ENCODE data around the gene NTMT2.
"Not testable (repeated sequence)": the region's sequence is repeated elsewhere in the genome, so short reads cannot be mapped to it uniquely, and the experiment has no call there.

Gene NTMT2

GRCh38 chr1:170156594-170156993 lies 10.8 kb downstream of the NTMT2 start:
- DNase-seq (ENCODE audit: extremely low read depth in 1 of 2, low read depth in 1 of 2), result no peak

DNA sequence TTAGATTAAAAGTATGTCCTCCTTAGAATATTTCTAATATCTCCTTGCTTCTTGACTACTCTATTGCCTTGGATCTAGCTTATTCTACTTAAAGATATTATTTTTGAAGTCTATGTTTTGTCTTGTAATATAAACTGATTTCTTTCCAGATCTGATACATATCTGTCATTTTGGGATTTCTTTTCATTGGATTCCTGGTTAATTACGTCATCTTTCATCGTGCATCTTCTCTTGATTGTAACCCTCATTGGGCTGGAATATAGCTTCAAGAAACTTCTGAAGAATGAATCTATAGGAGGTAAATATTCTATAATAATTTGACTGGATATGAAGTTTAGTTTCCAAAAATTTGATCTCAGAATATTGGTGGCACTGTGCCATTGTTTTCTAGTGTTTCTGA lies 12.1 kb downstream of the NTMT2 start:
- DNase-seq (ENCODE audit: extremely low read depth in 1 of 2, low read depth in 1 of 2), result no peak

DNA sequence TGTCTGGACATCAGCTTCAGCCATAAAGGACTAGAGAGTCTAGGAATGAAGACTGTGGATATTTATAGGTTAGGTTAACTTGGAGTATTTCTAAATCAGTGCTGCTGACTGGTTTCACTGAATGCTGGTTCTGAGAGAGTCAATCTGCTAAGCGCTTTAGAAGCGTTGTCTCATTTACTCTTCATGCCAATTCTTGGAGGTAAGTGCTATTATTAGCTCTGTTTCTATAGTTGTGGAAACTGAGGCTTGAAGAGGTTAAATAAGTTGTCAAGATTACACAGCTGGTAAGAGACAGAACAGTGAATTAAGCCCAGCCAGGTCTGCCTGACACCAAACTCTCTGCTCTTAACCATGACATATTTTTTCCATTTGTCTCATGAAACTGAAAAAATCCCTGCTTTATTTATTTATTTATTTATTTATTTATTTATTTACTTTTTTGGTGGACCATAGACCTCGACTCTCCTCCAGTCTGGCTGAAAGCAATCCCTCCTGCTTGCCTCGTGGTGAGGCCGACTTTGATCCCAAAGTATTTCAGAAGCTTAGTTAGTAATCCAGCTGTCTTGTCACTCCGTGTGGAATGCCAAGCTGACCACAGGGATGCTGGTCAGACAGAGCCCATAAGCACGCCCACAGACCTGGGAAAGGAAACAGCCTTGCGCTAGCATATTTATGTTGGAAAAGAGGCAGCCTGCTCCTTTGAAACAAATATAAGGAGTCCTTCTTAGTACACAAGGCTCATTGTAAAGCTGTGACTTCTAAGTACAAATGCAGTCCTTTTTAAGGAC lies 16.9 kb downstream of the NTMT2 start:
- DNase-seq (ENCODE audit: extremely low read depth in 1 of 2, low read depth in 1 of 2), result no peak

GRCh38 chr1:170164103-170164763 lies 18.5 kb downstream of the NTMT2 start:
- no peak for DNase-seq (ENCODE audit: extremely low read depth in 1 of 2, low read depth in 1 of 2)

GRCh38 chr1:170166518-170167180 lies 20.9 kb downstream of the NTMT2 start:
- no peak for DNase-seq (ENCODE audit: extremely low read depth in 1 of 2, low read depth in 1 of 2)

- DNase-seq (ENCODE audit: extremely low read depth in 1 of 2, low read depth in 1 of 2), result no peak
Observed at GRCh38 chr1:170168265-170168664, 22.5 kb downstream of the NTMT2 start.

DNA sequence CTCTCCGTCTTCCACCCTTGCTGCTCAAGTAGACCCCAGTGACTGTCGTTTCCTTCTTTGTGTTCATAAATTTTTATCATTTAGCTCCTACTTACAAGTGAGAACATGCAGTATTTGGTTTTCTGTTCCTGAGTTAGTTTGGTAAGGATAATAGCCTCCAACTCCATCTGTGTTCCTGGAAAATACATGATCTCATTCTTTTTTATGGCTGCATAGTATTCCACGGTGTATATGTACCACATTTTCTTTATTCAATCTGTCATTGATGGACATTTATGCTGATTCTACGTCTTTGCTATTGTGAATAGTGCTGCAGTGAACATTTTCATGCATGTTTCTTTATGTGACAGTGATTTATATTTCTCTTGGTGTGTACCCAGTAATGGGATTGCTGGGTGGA lies 24.8 kb downstream of the NTMT2 start:
- DNase-seq (ENCODE audit: extremely low read depth in 1 of 2, low read depth in 1 of 2), result not testable (repeated sequence)

DNA sequence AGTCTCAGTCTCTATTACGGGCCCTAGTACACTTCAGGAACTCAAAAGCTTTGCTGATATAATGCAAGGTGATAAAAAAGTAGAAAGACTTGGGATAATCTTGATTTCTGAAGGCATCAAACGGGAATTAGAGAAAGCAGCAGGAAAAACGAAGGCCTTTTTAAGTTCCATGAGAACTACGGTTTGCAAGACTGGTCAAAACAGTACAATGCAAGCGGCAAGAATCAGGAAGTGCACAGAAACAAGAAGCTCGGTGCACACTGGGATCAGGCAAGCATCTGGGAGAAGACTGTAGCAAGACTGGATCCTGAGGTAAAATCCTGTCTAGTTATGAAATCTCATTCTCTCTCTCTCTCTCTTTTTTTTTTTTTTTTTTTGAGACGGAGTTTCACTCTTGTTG lies 28.6 kb downstream of the NTMT2 start:
- no peak for DNase-seq (ENCODE audit: extremely low read depth in 1 of 2, low read depth in 1 of 2)

GRCh38 chr1:170175041-170175440 lies 29.3 kb downstream of the NTMT2 start:
- no peak for DNase-seq (ENCODE audit: extremely low read depth in 1 of 2, low read depth in 1 of 2)

DNA sequence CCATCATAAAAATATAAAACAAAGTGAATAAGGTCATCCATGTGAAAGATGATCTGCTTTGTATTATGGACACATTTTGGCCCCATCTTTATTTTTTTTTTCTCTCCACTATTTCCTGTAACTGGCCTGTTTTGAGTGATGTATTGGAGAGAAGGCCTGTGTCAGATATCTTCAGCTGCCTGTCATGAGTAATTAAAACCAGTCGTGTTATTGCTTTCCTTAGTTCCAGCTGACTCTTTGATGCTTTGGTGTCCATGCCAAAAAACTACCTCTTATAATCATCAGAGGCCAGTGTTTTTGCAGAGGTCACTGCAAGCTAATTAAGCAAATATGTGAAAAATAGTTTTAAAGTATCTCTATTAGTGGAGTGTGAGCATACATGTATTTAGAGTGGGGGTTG lies 29.7 kb downstream of the NTMT2 start:
- no peak for DNase-seq (ENCODE audit: extremely low read depth in 1 of 2, low read depth in 1 of 2)

- no peak for DNase-seq (ENCODE audit: extremely low read depth in 1 of 2, low read depth in 1 of 2)
Observed at GRCh38 chr1:170176772-170177171, 31.0 kb downstream of the NTMT2 start.

DNA sequence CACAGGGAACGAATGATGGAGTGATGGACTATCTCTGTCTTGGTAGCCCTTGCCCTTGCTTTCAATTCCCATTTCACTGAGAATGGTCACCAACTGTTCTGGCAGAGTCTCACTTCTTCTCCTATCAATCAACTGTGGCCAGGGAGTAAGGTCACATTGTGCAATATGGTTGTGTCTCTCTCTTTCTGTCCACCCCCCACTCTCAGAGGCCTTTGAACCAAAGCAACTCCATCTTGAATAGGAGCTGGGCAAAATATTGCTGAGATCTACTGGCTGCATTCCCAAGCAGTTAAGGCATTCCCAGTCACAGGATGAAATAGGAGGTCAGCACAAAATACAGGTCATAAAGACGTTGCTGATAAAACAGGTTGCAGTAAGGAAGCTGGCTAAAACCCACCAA lies 36.7 kb downstream of the NTMT2 start:
- DNase-seq (ENCODE audit: extremely low read depth in 1 of 2, low read depth in 1 of 2), result no peak

- DNase-seq (ENCODE audit: extremely low read depth in 1 of 2, low read depth in 1 of 2), result no peak
Observed at GRCh38 chr1:170192546-170192945, 46.8 kb downstream of the NTMT2 start.

- no peak for DNase-seq (ENCODE audit: extremely low read depth in 1 of 2, low read depth in 1 of 2)
Observed at GRCh38 chr1:170194451-170194850, 48.7 kb downstream of the NTMT2 start.

DNA sequence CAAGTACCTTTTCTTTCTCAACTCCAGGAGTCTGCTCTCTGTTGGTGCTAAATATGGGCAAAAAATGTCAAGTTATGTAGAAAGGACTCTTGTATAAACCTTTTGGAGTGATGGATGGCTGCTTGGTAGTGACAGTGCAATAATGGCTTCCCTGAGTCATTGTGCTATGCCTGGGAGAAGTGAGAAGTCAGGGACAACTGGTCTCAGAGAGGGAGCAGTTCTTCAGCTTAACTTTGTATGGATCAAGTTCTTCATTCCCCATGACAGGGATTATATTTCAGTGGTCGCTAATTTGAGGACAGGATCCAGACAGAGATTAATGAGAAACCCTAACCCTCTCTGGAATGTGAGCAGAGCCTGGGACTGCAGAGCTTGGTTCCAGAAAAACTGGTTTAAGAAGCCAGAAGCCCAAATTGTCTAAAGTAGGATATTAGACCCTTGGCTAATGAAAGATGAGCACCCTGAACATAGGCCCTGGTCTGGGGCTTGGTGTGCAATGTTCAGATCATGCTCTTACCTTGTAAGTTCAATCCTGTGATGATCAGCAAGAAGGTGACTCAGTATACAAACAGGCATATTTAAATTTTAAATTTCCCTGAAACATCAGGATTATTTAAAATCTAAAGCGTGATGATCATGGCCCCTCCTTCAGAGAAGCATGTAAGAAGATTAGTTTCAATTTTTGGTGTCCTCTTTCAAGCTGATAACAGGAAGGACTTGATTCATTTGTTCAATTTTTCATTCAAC lies 50.9 kb downstream of the NTMT2 start:
- DNase-seq (ENCODE audit: extremely low read depth in 1 of 2, low read depth in 1 of 2), result no peak

DNA sequence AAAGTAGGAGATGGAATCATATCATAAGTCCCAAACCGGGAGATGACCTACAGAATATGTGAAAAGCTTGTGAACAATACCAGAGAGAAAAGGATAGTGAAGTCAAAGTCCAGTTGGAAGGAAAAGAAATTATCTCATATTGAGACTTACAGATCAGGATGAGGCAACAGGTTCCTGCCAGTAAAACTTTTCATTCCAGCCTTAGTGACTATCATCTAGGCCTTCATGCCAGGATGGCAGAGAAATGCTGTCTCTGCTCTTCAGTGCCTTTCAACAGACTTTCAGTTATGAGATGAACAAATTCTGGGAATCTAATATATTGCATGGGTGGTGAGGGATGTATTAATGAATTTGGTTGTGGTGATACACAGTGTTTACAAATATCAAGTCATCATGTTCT lies 52.3 kb downstream of the NTMT2 start:
- no peak for DNase-seq (ENCODE audit: extremely low read depth in 1 of 2, low read depth in 1 of 2)

GRCh38 chr1:170198584-170198983 lies 52.8 kb downstream of the NTMT2 start:
- DNase-seq (ENCODE audit: extremely low read depth in 1 of 2, low read depth in 1 of 2), result no peak

DNA sequence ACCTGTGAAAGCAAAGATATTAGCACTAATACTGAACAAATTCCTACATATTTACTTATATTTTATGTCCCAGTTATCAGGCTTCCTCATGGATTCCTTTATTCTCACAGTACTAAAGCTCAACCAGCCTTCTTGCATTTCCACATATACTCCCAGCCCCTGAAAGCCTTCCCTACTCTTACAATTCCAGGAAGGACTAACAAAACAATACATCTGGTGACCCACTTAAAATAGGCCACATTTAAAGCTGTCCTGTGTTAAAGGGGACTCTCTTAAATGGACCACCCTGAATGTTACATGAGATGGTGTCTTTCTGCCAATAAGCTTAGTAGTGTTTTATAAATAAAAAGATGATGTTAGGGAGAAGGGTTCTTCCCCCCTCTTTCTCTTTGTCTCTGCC lies 54.4 kb downstream of the NTMT2 start:
- DNase-seq (ENCODE audit: extremely low read depth in 1 of 2, low read depth in 1 of 2), result no peak

- no peak for DNase-seq (ENCODE audit: extremely low read depth in 1 of 2, low read depth in 1 of 2)
Observed at GRCh38 chr1:170200621-170201397, 55.0 kb downstream of the NTMT2 start.

DNA sequence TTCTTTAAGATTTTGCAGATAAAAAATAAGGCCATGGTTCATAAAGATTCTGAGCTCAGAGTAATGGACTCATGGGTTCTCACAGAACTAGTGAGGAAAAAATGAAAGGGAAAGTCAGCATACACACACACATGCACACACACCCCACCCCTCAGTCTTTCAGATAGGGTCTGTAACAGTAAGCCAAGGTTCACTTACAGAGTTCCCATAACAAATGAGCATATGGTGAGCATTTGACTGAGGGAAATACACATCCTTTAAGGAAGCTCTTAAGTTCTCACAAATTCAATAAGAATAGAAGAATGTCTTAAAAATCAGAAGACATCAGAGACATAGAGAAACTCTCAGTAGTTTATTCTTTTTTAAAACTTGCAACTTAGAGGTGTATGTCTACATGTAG lies 57.9 kb downstream of the NTMT2 start:
- DNase-seq (ENCODE audit: extremely low read depth in 1 of 2, low read depth in 1 of 2), result no peak

DNA sequence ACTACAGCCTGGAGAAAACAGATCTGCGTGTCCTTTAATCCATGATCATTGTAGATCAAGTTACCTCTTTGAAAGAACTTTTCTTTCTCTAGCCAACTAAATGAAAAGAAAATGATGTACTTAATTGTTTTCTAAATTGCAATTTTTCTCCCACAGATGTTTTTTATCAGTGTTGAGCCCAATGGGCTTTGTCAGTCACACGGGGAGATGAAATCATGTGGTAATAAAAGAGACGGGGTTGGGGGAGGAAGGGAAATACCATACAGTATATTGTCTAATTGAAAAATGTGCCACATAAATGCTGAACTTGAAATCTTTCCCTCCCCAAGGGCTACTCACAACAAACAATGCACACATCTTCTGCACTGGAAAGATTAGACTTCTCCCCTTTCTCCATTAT lies 58.4 kb downstream of the NTMT2 start:
- DNase-seq (ENCODE audit: extremely low read depth in 1 of 2, low read depth in 1 of 2), result no peak
